HEK293 (cell line): Measurements from ENCODE around the gene CHD5.

Experiments used
- CTCF ChIA-PET: fragments of 350-600 bp; formaldehyde crosslinking; extraction: SDS; loops from one replicate; lab custom pipeline; 2021; ENCODE audit warnings: antibody characterized with exemption; lab: Yijun Ruan, JAX
- POLR2A ChIA-PET: fragments of 300-600 bp; formaldehyde crosslinking; extraction: SDS; loops from one replicate; lab custom pipeline; 2020; ENCODE audit warnings: antibody characterized with exemption, inconsistent platforms; lab: Yijun Ruan, JAX
- H3K27ac ChIP-seq: fragments of 200-500 bp; sonication (Bioruptor generic); 2 replicates; pipeline ENCODE4 v1.5.1; 2014; ENCODE audit warnings: low read depth, low read length, control low read depth, inconsistent platforms; ENCODE audit errors: extremely low read depth
- H3K36me3 ChIP-seq, 2 experiments: fragments of 200-500 bp in 1 of 2; sonication (Bioruptor generic) in 1 of 2; 1 replicate in 1 of 2; 2 replicates in 1 of 2; pipeline ENCODE4 v1.5.1; 2014 to 2017; ENCODE audit warnings: inconsistent platforms in 2 of 2, low read length in 2 of 2; ENCODE audit not compliant: control insufficient read depth in 2 of 2, insufficient read depth in 1 of 2
- H3K4me1 ChIP-seq: fragments of 200-500 bp; sonication (Bioruptor generic); 2 replicates; pipeline ENCODE4 v1.5.1; 2014; ENCODE audit warnings: mild to moderate bottlenecking, low read length, inconsistent platforms; ENCODE audit not compliant: control insufficient read depth, insufficient read depth
- H3K4me3 ChIP-seq: 2 replicates; pipeline ENCODE4 v1.5.1; 2011; ENCODE audit warnings: low read depth, mild to moderate bottlenecking, control low read depth, low read length, moderate library complexity
- H3K9me3 ChIP-seq: fragments of 200-500 bp; sonication (Bioruptor generic); 2 replicates; pipeline ENCODE4 v1.5.1; 2014; ENCODE audit warnings: low read depth, low read length, inconsistent platforms; ENCODE audit not compliant: control insufficient read depth, insufficient read depth
- CTCF ChIP-seq: fragments of 450-650 bp; formaldehyde crosslinking; IDR thresholded peaks from 2 replicates; pipeline ENCODE4 v1.5.1; 2016; ENCODE audit warnings: missing biosample characterization, missing genetic modification characterization
- GFI1B ChIP-seq: fragments of 450-650 bp; formaldehyde crosslinking; IDR thresholded peaks from 2 replicates; pipeline ENCODE4 v1.5.1; 2016; ENCODE audit warnings: missing biosample characterization, missing genetic modification characterization
- SP2 ChIP-seq: fragments of 450-650 bp; formaldehyde crosslinking; IDR thresholded peaks from 2 replicates; pipeline ENCODE4 v1.5.1; 2016; ENCODE audit warnings: missing biosample characterization, missing genetic modification characterization
- ZFHX2 ChIP-seq: fragments of 450-650 bp; formaldehyde crosslinking; conservative IDR thresholded peaks from 2 replicates; pipeline ENCODE4 v1.5.1; 2016; ENCODE audit warnings: missing biosample characterization, missing genetic modification characterization
- ZNF174 ChIP-seq: fragments of 450-650 bp; formaldehyde crosslinking; IDR thresholded peaks from 2 replicates; pipeline ENCODE4 v1.5.0; 2017; ENCODE audit warnings: missing biosample characterization, mild to moderate bottlenecking, missing genetic modification characterization
- ZNF248 ChIP-seq: fragments of 450-650 bp; formaldehyde crosslinking; IDR thresholded peaks from 2 replicates; pipeline ENCODE4 v1.5.1; 2017; ENCODE audit warnings: missing biosample characterization, missing genetic modification characterization
- ZNF274 ChIP-seq, 2 experiments: fragments of 200-500 bp in 1 of 2; fragments of 450-650 bp in 1 of 2; sonication (Bioruptor generic) in 1 of 2; formaldehyde crosslinking in 1 of 2; IDR thresholded peaks; 2 replicates each; pipeline versions ENCODE4 v1.5.1 to v1.6.1; 2014 to 2016; ENCODE audit warnings: borderline replicate concordance in 1 of 2, inconsistent platforms in 1 of 2, low read length in 1 of 2, missing biosample characterization in 1 of 2, missing genetic modification characterization in 1 of 2
- ZNF280C ChIP-seq: fragments of 450-650 bp; formaldehyde crosslinking; IDR thresholded peaks from 2 replicates; pipeline ENCODE4 v1.5.1; 2016; ENCODE audit warnings: missing biosample characterization, missing genetic modification characterization
- ZNF292 ChIP-seq: fragments of 450-650 bp; formaldehyde crosslinking; IDR thresholded peaks from 2 replicates; pipeline ENCODE4 v1.5.1; 2016; ENCODE audit warnings: low read depth, missing biosample characterization, missing genetic modification characterization, borderline replicate concordance
- ZNF629 ChIP-seq: fragments of 450-650 bp; formaldehyde crosslinking; IDR thresholded peaks from 2 replicates; pipeline ENCODE4 v1.5.1; 2017; ENCODE audit warnings: missing biosample characterization, missing genetic modification characterization
- ZNF677 ChIP-seq: fragments of 450-650 bp; IDR thresholded peaks from 2 replicates; pipeline ENCODE4 v1.5.0; 2018; ENCODE audit warnings: missing biosample characterization, mild to moderate bottlenecking, missing genetic modification characterization, moderate library complexity
- ZNF768 ChIP-seq: fragments of 450-650 bp; formaldehyde crosslinking; IDR thresholded peaks from 2 replicates; pipeline ENCODE4 v1.5.1; 2018; ENCODE audit warnings: missing biosample characterization, mild to moderate bottlenecking, missing genetic modification characterization
- TF ChIP-seq, protein P1 (sequence below): sonication (generic); formaldehyde crosslinking; IDR thresholded peaks from 2 replicates; pipeline ENCODE4 v1.8.1; 2022; ENCODE audit warnings: mild to moderate bottlenecking, moderate library complexity, missing genetic modification reagents
- TF ChIP-seq, protein P2 (sequence below): fragments of 450-650 bp; formaldehyde crosslinking; IDR thresholded peaks from 2 replicates; pipeline ENCODE4; 2016; ENCODE audit warnings: missing biosample characterization, missing genetic modification characterization

The CHD5 gene

GRCh38 chr1:6142036-6142621 lies 38.0 kb downstream of the CHD5 start:
- ChIA-PET CTCF (no interaction called here), POLR2A (no interaction called here)
- Histone ChIP-seq H3K27ac (no peak overlapping the region), H3K36me3 (no peaks in the 10 kb centered on the region), H3K9me3 (no peaks in the 10 kb centered on the region), H3K4me1 (no peaks in the 10 kb centered on the region), H3K4me3 (no peak overlapping the region)
- TF ChIP-seq CTCF (tag by site-specific recombination) (no peak), ZNF677 (tag by site-specific recombination) (no peak), ZNF274 (IDR thresholded peaks at IDR 0.05; ENCODE audit: low read length) (no peak), ZNF274 (tag by site-specific recombination; IDR thresholded peaks at IDR 0.05; ENCODE audit: borderline replicate concordance) (no peak), SP2 (tag by site-specific recombination) (no peak), ZNF292 (tag by site-specific recombination) (no peak)
- TF ChIP-seq, protein P1, sequence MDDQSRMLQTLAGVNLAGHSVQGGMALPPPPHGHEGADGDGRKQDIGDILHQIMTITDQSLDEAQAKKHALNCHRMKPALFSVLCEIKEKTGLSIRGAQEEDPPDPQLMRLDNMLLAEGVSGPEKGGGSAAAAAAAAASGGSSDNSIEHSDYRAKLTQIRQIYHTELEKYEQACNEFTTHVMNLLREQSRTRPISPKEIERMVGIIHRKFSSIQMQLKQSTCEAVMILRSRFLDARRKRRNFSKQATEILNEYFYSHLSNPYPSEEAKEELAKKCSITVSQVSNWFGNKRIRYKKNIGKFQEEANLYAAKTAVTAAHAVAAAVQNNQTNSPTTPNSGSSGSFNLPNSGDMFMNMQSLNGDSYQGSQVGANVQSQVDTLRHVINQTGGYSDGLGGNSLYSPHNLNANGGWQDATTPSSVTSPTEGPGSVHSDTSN (CRISPR knock-in tag), result no peak

DNA sequence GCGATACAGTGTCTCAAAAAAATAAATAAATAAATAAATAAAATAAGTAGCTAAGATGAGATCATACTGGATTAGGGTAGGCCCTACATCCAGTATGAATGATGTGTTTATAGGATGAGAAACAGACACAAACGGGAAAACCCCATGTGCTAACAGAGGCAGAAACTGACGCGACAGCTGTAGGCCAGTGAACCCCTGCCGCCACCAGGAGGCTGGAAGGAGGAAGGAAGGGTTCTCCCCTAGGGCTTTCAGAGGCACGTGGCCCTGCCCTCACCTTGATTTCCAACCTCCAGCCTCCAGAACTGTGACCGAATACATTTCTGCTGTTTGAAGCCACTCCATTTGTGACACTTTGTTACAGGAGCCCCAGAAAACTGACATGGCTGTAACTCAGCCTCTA lies 38.5 kb downstream of the CHD5 start:
- H3K36me3 ChIP-seq, result no peaks in the 10 kb centered on the region
- H3K4me3 ChIP-seq, result no peak overlapping the region
- TF ChIP-seq ZNF174 (tag by site-specific recombination), result no peak
- TF ChIP-seq ZNF768 (tag by site-specific recombination), result no peak
- no peak for TF ChIP-seq ZNF629 (tag by site-specific recombination)
- no peak for TF ChIP-seq GFI1B
- TF ChIP-seq ZFHX2 (tag by site-specific recombination), result no peak
- TF ChIP-seq, protein P2, sequence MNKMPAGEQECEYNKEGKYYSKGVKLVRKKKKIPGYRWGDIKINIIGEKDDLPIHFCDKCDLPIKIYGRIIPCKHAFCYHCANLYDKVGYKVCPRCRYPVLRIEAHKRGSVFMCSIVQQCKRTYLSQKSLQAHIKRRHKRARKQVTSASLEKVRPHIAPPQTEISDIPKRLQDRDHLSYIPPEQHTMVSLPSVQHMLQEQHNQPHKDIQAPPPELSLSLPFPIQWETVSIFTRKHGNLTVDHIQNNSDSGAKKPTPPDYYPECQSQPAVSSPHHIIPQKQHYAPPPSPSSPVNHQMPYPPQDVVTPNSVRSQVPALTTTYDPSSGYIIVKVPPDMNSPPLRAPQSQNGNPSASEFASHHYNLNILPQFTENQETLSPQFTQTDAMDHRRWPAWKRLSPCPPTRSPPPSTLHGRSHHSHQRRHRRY (tag by site-specific recombination), result no peak
- no peak for TF ChIP-seq ZNF280C (tag by site-specific recombination)
- CTCF ChIA-PET, result no interaction called here
- no peaks in the 10 kb centered on the region for H3K4me1 ChIP-seq
- no peaks in the 10 kb centered on the region for H3K9me3 ChIP-seq
- no peak overlapping the region for H3K27ac ChIP-seq
- POLR2A ChIA-PET, result no interaction called here

DNA sequence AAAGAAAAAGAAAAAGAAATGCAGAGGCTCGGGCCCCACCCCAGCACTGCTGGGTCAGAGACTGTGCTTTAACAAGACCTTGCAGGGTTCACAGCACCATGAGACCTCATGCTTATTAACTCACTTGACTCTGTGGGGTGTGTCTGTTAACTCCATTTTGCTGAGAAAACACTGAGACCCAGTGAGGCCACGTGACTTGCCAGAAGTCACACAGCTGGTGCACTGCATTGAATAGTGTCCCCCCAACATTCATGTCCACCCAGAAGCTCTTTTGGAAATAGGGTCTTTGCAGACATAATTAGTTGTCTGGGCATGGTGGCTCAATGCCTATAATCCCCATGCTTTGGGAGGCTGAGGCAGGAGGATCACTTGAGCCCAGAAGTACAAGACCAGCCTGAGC lies 39.7 kb downstream of the CHD5 start:
- TF ChIP-seq ZNF248 (tag by site-specific recombination), result no peak
- Histone ChIP-seq H3K36me3 (no peaks in the 10 kb centered on the region), H3K27ac (no peak overlapping the region), H3K4me1 (no peaks in the 10 kb centered on the region), H3K4me3 (no peak overlapping the region), H3K9me3 (no peaks in the 10 kb centered on the region)
- POLR2A ChIA-PET, result no interaction called here
- CTCF ChIA-PET, result no interaction called here
